Activated CD8-positive, alpha-beta memory T cell treated with anti-CD3 and anti-CD28 coated beads, Interleukin-2, amount 50 U/mL, for 1 hour (primary cell): ENCODE data around the gene GINM1.

ENCODE experiments used
- DNase-seq: peaks from one replicate; pipeline ENCODE4 v3.0.0-alpha.2; 2020; ENCODE audit errors: extremely low read depth

Gene GINM1, protein sequence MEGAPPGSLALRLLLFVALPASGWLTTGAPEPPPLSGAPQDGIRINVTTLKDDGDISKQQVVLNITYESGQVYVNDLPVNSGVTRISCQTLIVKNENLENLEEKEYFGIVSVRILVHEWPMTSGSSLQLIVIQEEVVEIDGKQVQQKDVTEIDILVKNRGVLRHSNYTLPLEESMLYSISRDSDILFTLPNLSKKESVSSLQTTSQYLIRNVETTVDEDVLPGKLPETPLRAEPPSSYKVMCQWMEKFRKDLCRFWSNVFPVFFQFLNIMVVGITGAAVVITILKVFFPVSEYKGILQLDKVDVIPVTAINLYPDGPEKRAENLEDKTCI

DNA sequence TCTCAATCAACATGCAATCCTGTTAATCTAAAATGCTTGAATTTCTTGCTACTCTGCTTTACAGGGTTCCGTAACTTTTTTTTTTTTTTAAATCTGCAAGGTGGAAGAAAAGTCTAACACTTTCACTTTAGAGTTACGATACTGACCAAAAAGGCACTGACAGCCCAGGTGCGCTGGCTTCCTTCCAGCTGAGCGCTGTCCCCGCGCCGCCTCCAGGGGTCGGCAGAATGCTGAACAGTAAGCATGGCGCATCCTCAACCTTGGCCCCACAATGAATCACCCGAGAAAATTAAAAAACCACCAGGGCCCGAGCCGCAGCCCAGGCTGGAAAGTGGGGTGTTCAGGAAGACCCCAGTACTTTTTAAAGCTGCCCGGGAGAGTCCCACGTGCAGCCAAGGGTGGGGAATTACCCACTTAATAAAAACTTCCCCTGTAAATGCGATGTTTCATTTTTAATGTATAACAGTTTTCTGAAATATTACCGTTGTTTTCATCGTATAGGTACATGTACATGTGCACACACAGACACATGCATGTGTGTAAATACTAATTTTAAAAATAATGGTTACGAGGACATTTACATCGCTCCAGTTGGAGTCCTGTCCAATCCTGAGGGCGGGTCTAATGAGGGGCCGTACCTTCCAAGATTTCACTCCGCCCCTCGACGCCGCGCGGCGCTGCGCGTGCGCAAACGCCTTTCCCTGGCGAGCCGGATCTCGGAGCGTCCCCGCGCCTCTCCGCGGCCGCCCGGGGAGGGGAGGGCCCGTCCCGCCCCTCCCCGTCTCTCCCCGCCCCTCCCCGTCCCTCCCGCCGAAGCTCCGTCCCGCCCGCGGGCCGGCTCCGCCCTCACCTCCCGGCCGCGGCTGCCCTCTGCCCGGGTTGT, at the start of gene GINM1:
TSS of gene GINM1 (plus strand) at position 849 of the 883 bp plus-strand sequence. CDS start 40 bp downstream, outside the sequence.
- peak; percentile 77 for DNase-seq

DNA sequence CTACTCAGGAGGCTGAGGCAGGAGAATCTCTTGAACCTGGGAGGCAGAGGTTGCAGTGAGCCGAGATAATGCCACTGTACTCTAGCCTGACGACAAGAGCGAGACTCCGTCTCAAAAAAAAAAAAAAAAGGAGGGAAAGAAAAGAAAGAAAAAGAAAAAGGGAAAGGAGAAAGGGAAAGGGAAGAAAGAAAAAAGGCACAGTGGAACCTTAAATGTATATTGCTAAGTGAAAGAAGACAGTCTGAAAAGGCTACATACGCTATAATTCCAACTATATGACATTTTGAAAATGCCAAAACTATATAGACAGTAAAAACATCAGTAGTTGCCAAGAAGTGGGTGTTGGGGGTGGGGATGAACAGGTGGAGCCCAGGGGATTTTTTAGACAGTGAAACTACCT, 36.5 kb upstream of the GINM1 start:
- DNase-seq, result no peak

DNA sequence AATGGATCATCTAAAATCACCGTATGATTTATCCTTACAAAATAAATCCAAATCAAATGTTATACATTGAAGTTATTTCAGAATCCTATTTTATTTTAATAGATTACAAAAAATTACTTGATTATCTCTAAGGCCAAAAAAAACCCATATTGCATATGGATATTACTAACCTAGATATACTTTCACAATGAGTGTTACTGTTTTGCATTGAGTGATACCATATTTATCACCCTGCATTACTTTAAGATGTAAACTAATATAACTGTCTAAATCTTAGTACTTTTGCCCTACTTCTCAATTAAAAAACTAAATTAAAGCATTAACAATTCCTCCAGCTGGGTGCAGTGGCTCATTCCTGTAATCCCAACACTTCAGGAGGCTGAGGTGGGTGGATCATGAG, 31.4 kb upstream of the GINM1 start:
- no peak for DNase-seq

DNA sequence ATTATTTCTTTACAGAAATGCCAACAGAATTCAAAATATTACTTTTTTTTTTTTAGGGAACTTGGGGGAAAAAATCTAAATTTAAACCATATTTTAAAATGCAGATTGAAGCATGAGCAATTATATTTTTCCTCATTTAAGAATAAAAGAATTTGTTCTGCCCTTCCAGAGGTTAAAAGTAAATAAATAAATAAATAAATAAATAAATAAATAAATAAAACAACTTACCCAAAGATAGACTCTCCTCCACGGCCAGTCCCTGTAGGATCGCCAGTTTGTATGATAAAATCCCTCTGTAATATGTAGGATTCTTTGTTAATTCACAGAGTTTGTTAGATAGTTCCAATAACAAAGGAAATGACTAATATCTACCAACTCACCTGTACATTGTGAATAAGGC, 25.0 kb upstream of the GINM1 start:
- DNase-seq, result no peak

DNA sequence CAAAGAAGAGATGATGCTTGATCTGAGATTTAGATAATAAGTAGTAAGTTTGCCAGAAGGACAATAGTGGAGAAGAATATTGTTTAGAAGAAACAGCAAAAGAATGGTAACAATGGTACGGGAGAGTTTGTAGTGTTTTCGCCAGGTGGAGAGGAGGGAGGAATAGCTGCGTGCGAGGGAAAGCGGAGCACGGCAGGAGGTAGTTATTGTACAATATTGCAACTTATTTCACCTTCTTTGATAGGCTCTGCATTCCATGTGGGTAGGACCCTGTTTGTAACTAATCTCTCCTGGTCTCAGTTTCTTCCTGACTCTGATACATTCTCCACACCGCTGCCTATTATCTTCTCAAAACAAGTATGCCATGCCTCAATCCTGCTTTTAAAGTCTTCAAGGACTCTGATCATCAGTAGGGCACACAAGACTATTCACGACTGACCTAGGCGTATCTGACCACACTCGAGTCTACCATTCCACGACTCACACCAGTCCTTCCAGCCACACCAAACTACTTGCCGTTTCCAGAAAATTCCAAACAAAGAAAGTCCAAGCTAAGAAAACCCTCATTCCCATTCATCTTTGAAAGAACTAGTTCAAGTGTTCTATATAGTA, 21.4 kb upstream of the GINM1 start:
- no peak for DNase-seq

DNA sequence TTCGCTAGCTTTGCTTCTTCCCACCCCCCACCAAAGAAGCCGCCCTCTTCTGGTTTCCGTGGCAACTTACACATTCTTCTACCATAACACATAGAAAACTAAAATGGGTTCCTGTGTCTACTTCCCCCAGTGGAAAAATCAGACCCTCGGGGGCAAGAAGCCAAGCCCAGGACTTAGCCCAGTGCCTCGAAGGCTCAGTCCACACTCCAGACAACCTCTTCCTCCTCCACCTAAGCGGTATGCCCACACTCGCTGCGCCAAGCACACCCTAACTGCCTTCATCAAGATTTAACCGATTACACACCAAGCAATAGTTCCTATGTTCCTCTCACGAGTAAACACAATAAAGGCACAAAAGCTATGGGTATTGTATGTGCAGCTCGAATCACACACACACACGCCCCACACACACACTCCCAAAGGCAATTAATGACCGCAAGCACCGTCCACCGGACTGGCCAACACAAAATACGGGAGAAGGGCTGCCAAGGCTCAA, 20.9 kb upstream of the GINM1 start:
- peak; percentile 51 for DNase-seq

DNA sequence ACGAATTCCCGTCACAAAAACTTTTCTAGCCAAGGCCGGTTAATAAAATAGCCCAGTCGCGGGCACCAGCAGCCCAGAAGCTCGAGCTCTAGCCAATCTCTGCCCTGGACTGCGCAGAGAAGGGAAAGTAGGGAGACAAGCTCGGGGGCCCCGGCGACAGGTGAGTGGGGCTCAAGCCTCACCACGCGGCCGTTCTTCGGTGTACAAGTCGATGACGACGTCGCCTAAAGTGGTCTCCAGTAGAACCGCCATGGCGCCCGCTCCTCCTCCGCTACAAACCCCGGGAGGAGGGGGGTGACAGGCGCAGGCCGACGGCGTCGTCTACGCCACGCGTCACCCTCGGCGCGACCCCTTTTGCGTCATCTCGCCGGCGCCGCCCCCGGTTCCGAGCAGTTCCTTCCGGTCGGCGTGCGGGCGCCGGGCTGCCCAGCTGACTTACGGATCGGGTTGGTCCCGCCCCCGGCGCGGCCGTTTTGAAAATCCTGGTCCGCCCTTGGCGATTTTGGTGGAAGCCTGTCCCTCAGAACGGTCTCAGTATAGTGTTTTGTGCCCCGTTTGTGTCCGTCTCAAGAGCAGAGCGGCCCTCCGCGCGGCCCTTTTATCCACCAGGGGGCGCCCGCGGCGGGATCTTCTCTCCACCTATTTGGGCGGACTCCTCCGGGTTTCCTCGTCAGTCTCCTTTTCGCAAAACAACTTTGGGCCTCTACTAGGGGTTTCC, 20.3 kb upstream of the GINM1 start, which contains the start of gene PPIL4:
TSS of gene PPIL4 (minus strand) at position 290 of the 718 bp plus-strand sequence. CDS start at position 252, 38 bp downstream.
- peak; percentile 82 for DNase-seq

DNA sequence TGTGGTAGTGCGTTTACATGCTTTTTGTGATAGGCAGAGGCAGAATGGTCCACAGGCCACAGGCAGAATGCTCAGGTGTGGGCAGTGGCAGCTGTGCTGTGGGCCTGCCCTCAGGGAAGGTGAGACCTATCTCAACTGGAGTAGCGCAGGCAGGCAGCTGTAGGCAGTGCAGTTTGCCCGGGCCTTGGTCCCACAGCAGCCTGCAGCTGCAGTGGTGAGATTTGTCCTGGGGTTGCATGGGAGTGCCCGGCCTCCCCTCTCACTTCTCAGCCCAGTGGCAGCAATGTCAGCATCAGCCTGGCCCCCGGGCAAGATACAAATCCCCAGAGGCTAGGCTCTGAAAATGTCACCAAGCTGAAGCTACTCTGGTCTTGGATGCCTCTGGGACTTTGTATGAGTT, 14.3 kb upstream of the GINM1 start:
- DNase-seq, result no peak

DNA sequence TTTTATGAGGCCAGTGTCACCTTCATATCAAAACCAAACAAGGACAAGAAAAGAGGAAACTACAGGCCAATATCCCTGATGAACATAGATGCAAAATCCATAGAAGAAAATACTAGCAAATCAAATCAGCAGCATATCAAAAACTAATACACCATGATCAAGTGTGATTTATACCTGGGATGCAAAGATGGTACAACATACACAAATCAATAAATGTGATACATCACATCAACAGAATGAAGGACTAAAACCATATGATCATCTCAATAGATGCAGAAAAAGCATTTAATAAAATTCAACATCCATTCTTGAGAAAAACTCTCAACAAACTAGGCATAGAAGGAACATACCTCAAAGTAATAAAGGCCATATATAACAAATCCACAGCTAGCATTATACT, 8.1 kb upstream of the GINM1 start:
- no peak for DNase-seq

DNA sequence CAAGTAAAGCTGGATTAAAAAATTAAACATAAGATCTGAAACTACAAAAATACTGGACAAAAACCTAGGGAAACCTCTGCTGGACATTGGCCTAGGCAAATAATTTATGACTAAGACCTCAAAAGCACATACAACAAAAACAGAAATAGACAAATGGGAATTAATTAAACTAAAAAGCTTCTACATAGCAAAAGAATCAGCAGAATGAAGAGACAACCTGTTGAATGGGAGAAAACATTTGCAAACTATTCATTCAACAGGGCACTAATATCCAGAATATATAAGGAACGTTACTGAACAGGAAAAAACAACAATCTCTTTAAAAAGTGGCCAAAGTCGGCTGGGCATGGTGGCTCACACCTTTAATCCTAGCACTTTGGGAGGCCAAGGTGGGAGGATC, 6.8 kb upstream of the GINM1 start:
- DNase-seq, result no peak

DNA sequence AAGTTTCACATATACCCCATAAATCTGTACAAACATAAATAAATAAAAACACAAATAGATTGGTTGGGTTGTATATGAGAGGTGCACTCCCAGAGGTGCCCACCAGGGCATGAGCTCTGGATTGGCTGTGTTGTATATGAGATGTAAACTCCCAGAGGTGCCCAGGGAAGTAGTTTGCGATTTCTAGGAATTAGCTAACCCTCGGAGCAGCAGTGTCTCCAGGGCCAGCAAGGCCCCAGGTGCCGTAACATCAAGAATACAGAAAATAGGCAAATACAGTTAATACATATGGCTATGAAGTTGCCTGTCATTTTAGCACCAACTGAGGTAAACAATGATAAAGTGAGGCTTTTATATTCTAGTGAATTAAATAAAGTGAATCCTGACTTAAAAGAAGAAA, 5.4 kb upstream of the GINM1 start:
- no peak for DNase-seq

DNA sequence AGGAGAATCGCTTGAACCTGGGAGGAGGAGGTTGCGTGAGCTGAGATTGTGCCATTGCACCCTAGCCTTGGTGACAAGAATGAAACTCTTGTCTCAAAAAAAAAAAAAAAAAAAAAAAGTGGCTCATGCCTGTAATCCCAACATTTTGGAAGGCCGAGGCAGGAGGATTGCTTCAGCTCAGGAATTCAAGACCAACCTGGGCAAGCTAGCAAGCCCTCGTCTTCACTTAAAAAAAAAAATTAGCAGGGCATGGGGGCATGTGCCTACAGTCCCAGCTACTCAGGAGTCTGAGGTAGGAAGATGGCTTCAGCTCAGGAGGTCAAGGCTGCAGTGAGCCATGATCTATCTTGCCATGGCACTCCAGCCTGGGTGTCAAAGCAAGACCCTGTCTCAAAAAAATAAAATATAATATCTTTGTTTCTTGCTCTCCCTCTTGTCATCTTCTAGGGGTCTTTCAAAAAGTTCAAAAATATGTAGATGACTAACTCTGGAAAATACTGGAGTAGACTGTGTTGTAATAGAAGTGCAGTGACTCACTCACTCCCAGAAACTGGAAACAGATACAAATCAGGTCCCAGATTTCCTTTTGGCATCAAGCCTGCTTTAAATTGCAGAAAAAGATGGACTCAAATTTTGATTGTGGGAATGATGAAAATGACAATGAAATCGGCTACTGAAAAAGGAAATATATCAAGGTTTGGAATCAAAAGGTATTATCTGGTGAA, 2.8 kb upstream of the GINM1 start:
- DNase-seq, result no peak

DNA sequence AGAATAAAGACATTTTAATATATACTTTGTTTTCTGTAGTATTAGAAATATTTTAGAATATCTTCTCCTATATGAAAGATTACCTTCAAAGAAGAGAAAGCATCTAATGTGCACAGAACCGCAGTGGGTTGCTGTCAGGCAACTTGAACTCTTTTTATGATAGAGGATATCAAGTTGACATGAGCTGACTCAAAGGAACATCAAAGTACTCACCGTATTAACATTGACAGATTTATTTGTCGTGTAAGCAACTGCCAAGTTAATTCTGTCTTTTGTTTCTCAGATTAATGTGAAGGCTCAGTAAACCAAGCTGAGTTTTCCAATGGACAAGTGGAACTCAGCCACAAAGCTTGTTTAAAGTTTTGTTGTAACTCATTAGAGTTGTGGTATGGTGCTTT, 2.2 kb upstream of the GINM1 start:
- DNase-seq, result no peak

DNA sequence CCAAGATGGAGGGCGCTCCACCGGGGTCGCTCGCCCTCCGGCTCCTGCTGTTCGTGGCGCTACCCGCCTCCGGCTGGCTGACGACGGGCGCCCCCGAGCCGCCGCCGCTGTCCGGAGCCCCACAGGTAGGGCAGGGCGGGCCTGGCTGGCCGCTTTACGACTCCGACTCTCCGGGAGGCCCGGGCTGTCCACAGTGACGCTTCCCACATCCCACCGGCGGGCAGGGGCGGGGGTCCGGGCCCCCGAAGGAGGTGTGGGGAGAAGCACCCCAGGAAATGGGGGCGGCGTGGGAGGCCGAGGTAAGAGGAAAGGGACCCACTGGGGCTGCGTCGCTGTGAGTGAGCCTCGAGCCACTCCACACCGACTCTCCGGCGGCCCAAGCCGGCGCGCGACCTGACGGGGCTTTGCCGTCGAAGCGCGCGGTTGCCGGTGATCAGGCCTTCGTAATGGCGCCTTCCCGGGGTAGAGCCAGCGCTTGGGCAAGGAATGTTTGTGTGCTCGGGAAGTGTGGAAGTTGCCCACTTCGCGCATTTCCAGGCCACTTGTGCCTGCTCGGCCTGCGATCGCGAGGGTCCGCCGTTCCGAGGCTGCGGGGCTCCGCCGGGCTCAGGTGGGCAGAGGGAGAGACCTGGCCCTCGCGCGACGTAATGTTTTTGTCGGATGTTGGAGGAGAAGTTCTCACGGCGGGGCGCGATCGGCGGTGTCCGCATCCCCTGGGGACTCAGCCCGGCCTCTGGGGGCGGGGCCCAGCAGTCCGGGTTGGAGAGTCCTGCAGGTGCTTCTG, 427 bp downstream of the GINM1 start:
- no peak for DNase-seq

DNA sequence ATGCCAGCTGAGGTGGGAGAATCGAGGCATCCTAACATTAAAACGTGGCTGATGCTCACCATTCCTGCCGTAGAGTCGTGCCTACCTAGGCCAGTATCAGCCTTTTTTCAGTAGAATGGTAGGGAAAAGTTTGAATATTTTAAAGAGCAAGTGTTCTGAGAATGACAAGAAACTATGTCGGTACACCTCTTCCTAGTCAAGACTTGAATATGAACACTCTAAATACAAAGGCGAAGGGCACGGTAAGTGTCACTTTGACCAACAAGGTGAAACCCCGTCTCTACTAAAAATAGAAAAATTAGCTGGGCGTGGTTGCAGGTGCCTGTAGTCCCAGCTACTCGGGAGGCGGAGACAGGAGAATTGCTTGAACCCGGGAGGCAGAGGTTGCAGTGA, 1.0 kb downstream of the GINM1 start:
- no peak for DNase-seq

DNA sequence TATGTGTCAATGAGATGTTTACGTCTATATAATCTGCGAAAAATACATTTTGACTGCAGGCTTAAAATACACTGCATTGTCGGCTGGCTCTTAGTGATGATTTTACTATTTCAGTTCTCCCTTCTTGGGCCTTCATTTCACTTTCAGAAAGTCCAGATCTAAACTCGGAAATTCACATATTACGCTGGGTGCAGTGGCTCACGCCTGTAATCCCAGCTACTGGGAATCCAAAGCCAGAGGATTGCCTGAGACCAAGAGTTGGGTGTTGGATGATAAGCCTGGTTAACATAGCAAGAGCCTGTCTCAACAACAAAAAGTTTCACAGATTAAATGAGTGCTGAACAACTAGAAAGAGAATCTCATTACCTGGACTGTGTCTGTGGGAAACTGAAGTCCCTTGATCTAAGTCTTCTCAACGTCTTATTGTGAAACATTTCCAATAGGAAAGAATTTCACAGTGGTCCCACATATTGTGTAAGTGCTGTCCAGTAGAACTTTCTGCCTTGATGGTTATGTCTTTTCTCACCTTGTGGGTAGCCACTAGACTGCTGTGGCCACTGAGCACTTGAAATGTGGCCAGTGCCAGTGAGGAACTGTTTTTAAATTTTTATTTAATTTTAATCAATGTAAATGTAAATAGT, 1.9 kb downstream of the GINM1 start:
- no peak for DNase-seq

DNA sequence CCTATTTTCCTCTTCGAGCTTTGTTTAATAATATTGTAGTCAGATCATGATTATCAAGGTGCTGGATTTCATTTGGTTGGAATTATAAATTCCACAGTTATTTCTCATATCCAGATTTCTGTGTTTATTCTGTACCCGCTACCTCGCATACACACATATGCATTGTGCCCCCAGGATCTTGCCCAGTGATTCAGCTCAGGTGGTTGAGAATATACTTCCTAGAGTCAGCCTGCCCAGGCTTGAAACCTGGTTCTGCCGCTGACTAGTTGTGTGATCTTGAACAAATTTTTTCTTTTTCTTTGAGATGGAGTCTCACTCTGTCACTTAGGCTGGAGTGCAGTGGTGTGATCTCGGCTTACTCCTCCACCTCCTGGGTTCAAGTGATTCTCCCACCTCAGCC, 14.7 kb downstream of the GINM1 start:
- DNase-seq, result no peak

DNA sequence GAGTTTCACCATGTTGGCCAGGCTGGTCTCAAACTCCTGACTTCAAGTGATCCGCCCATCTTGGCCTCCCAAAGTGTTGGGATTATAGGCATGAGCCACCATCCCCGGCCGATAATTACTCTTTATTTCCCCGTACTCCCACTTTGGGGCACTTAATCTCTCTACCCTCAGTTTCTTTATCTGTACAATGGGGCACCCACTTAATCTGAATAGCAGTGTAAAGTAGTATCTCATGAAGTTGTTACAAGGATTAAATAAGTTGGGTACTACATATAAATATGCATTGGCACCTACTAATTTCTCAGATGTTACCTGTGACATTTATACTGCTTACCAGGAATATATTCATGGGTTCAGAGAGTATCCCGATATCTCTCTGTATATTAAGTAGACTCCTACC, 15.2 kb downstream of the GINM1 start:
- no peak for DNase-seq

DNA sequence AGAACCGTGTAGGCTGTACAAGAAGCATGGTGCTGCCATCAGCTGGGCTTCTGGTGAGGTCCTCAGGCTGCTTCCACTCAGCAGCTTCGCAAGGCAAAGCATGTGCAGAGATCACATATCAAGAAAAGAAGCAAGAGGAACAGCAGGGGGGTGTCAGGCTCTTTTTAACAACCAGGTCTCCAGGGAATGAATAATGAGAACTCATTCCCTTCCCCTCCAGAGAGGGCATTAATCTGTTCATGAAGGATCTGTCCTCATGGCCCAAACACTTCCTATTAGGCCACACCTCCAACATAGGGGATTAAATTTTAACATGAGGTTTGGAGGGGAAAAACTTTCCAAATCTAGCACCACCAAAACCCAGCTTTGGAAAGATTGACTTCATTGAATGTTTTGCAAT, 20.0 kb downstream of the GINM1 start:
- no peak for DNase-seq

DNA sequence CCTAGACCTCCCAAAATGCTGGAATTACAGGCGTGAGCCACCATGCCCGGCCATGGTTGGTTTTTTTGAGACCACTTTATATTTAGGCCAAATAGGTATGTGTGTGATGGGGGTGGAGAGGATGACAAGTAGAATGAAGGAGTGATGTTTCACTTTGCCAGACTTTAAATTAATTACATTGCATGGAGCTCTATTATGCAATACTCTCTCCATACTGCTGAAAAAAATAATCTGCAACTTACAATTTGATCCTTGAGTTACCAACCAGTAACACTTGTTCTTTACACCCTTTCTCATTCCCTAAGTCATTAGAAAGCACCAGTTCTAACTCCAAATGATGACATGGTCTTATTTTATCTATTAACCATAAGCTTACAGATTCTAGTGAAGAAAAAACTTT, 26.8 kb downstream of the GINM1 start:
- DNase-seq, result no peak
